ENCODE data around the gene PTPRF. TPM values are rescaled to one million over a fixed set of nuclear protein-coding genes. Genes with fewer than 3 reads are reported as not detected.

Gene PTPRF
- total RNA-seq, 1 experiment from 2014 or later: not detected

GRCh38 chr1:43509740-43510375 is 20.8 kb upstream of the PTPRF start:
- H3K9me2 ChIP-seq (replicated peaks; ENCODE audit: insufficient read depth, low read length): no peaks in the 10 kb centered on the region
- H3K9ac ChIP-seq (ENCODE audit: low read length): no peak overlapping the region
- no peak overlapping the region for H3K4me2 ChIP-seq (ENCODE audit: low read depth, low read length, poor library complexity, severe bottlenecking)

GRCh38 chr1:43510621-43511020 is 20.1 kb upstream of the PTPRF start:
- Histone ChIP-seq H3K4me2 (ENCODE audit: low read depth, low read length, poor library complexity, severe bottlenecking) (no peak overlapping the region), H3K9me2 (replicated peaks; ENCODE audit: insufficient read depth, low read length) (no peaks in the 10 kb centered on the region), H3K4me1 (ENCODE audit: low read length) (no peaks in the 10 kb centered on the region)

More at GRCh38 chr1:43509740-43510375, 20.8 kb upstream of the PTPRF start:
- no peaks in the 10 kb centered on the region for H3K27me3 ChIP-seq (ENCODE audit: low read length)
- no peak overlapping the region for H2AFZ ChIP-seq (ENCODE audit: low read length)
- no peaks in the 10 kb centered on the region; the same call in 1 of the 2 replicates for H3K9me3 ChIP-seq (ENCODE audit: low read length)
- H3K4me3 ChIP-seq (ENCODE audit: low read length): no peak overlapping the region
- H4K20me1 ChIP-seq (ENCODE audit: insufficient read depth, low read depth, low read length): no peaks in the 10 kb centered on the region
- no peak for DNase-seq
- H3K4me1 ChIP-seq (ENCODE audit: low read length): no peaks in the 10 kb centered on the region
- H3K36me3 ChIP-seq (ENCODE audit: insufficient read depth, low read length): no peaks in the 10 kb centered on the region
- H3K79me2 ChIP-seq (ENCODE audit: low read length): no peaks in the 10 kb centered on the region
- no peak overlapping the region for H3K27ac ChIP-seq (ENCODE audit: low read length)

GRCh38 chr1:43511394-43511793 is 19.3 kb upstream of the PTPRF start:
- Histone ChIP-seq H3K27me3 (ENCODE audit: low read length) (no peaks in the 10 kb centered on the region), H3K9ac (ENCODE audit: low read length) (no peak overlapping the region), H3K36me3 (ENCODE audit: insufficient read depth, low read length) (no peaks in the 10 kb centered on the region), H2AFZ (ENCODE audit: low read length) (no peak overlapping the region), H3K27ac (ENCODE audit: low read length) (no peak overlapping the region), H3K4me2 (ENCODE audit: low read depth, low read length, poor library complexity, severe bottlenecking) (no peak overlapping the region), H3K9me3 (ENCODE audit: low read length) (no peaks in the 10 kb centered on the region; the same call in 1 of the 2 replicates), H3K9me2 (replicated peaks; ENCODE audit: insufficient read depth, low read length) (no peaks in the 10 kb centered on the region), H3K4me1 (ENCODE audit: low read length) (no peaks in the 10 kb centered on the region), H4K20me1 (ENCODE audit: insufficient read depth, low read depth, low read length) (no peaks in the 10 kb centered on the region), H3K4me3 (ENCODE audit: low read length) (no peak overlapping the region), H3K79me2 (ENCODE audit: low read length) (no peaks in the 10 kb centered on the region)
- no peak for DNase-seq

More at GRCh38 chr1:43510621-43511020, 20.1 kb upstream of the PTPRF start:
- H3K36me3 ChIP-seq (ENCODE audit: insufficient read depth, low read length): no peaks in the 10 kb centered on the region
- no peak overlapping the region for H2AFZ ChIP-seq (ENCODE audit: low read length)
- H3K27ac ChIP-seq (ENCODE audit: low read length): no peak overlapping the region
- no peak overlapping the region for H3K4me3 ChIP-seq (ENCODE audit: low read length)
- H4K20me1 ChIP-seq (ENCODE audit: insufficient read depth, low read depth, low read length): no peaks in the 10 kb centered on the region
- H3K9me3 ChIP-seq (ENCODE audit: low read length): no peaks in the 10 kb centered on the region; the same call in 1 of the 2 replicates
- DNase-seq: no peak
- no peaks in the 10 kb centered on the region for H3K79me2 ChIP-seq (ENCODE audit: low read length)
- H3K9ac ChIP-seq (ENCODE audit: low read length): no peak overlapping the region
- H3K27me3 ChIP-seq (ENCODE audit: low read length): no peaks in the 10 kb centered on the region

- Histone ChIP-seq H3K9me2 (replicated peaks; ENCODE audit: insufficient read depth, low read length) (no peaks in the 10 kb centered on the region), H4K20me1 (ENCODE audit: insufficient read depth, low read depth, low read length) (no peaks in the 10 kb centered on the region), H3K4me3 (ENCODE audit: low read length) (no peak overlapping the region), H3K79me2 (ENCODE audit: low read length) (no peaks in the 10 kb centered on the region), H3K4me1 (ENCODE audit: low read length) (no peaks in the 10 kb centered on the region), H3K27ac (ENCODE audit: low read length) (no peak overlapping the region), H2AFZ (ENCODE audit: low read length) (no peak overlapping the region), H3K27me3 (ENCODE audit: low read length) (no peaks in the 10 kb centered on the region), H3K4me2 (ENCODE audit: low read depth, low read length, poor library complexity, severe bottlenecking) (no peak overlapping the region), H3K9me3 (ENCODE audit: low read length) (no peaks in the 10 kb centered on the region; the same call in 1 of the 2 replicates), H3K9ac (ENCODE audit: low read length) (no peak overlapping the region), H3K36me3 (ENCODE audit: insufficient read depth, low read length) (no peaks in the 10 kb centered on the region)
- no peak for DNase-seq
Observed at GRCh38 chr1:43512133-43512532, 18.6 kb upstream of the PTPRF start.

- H3K9me3 ChIP-seq (ENCODE audit: low read length): no peaks in the 10 kb centered on the region; the same call in 1 of the 2 replicates
- no peak overlapping the region for H2AFZ ChIP-seq (ENCODE audit: low read length)
- no peak overlapping the region for H3K4me2 ChIP-seq (ENCODE audit: low read depth, low read length, poor library complexity, severe bottlenecking)
- H3K27ac ChIP-seq (ENCODE audit: low read length): no peak overlapping the region
- no peaks in the 10 kb centered on the region for H3K79me2 ChIP-seq (ENCODE audit: low read length)
- H3K9ac ChIP-seq (ENCODE audit: low read length): no peak overlapping the region
- DNase-seq: no peak
- H3K4me1 ChIP-seq (ENCODE audit: low read length): no peaks in the 10 kb centered on the region
- H3K9me2 ChIP-seq (replicated peaks; ENCODE audit: insufficient read depth, low read length): no peaks in the 10 kb centered on the region
- H3K4me3 ChIP-seq (ENCODE audit: low read length): no peak overlapping the region
- H4K20me1 ChIP-seq (ENCODE audit: insufficient read depth, low read depth, low read length): no peaks in the 10 kb centered on the region
- no peaks in the 10 kb centered on the region for H3K27me3 ChIP-seq (ENCODE audit: low read length)
- H3K36me3 ChIP-seq (ENCODE audit: insufficient read depth, low read length): no peaks in the 10 kb centered on the region
Observed at GRCh38 chr1:43512681-43513080, 18.0 kb upstream of the PTPRF start.

- Histone ChIP-seq H2AFZ (ENCODE audit: low read length) (no peak overlapping the region), H3K4me3 (ENCODE audit: low read length) (no peak overlapping the region), H3K27me3 (ENCODE audit: low read length) (no peaks in the 10 kb centered on the region), H3K4me2 (ENCODE audit: low read depth, low read length, poor library complexity, severe bottlenecking) (no peak overlapping the region), H3K79me2 (ENCODE audit: low read length) (no peaks in the 10 kb centered on the region), H3K9me3 (ENCODE audit: low read length) (no peaks in the 10 kb centered on the region; the same call in 1 of the 2 replicates), H3K4me1 (ENCODE audit: low read length) (no peaks in the 10 kb centered on the region), H3K36me3 (ENCODE audit: insufficient read depth, low read length) (no peaks in the 10 kb centered on the region), H3K27ac (ENCODE audit: low read length) (no peak overlapping the region), H3K9ac (ENCODE audit: low read length) (no peak overlapping the region), H4K20me1 (ENCODE audit: insufficient read depth, low read depth, low read length) (no peaks in the 10 kb centered on the region), H3K9me2 (replicated peaks; ENCODE audit: insufficient read depth, low read length) (no peaks in the 10 kb centered on the region)
- DNase-seq: no peak
Observed at GRCh38 chr1:43513471-43514173, 17.1 kb upstream of the PTPRF start.

GRCh38 chr1:43518935-43519686 is 11.6 kb upstream of the PTPRF start:
- no peak for DNase-seq
- H3K27me3 ChIP-seq (ENCODE audit: low read length): no peaks in the 10 kb centered on the region

More at GRCh38 chr1:43518935-43519686, 11.6 kb upstream of the PTPRF start:
- H3K9me3 ChIP-seq (ENCODE audit: low read length): no peaks in the 10 kb centered on the region
- no peak overlapping the region for H3K4me3 ChIP-seq (ENCODE audit: low read length)
- no peaks in the 10 kb centered on the region for H3K4me1 ChIP-seq (ENCODE audit: low read length)
- H3K9me2 ChIP-seq (replicated peaks; ENCODE audit: insufficient read depth, low read length): no peaks in the 10 kb centered on the region
- no peak overlapping the region for H3K4me2 ChIP-seq (ENCODE audit: low read depth, low read length, poor library complexity, severe bottlenecking)
- no peaks in the 10 kb centered on the region for H3K36me3 ChIP-seq (ENCODE audit: insufficient read depth, low read length)
- no peaks in the 10 kb centered on the region for H3K79me2 ChIP-seq (ENCODE audit: low read length)
- H4K20me1 ChIP-seq (ENCODE audit: insufficient read depth, low read depth, low read length): no peaks in the 10 kb centered on the region
- H2AFZ ChIP-seq (ENCODE audit: low read length): no peak overlapping the region
- no peak overlapping the region for H3K9ac ChIP-seq (ENCODE audit: low read length)
- no peak overlapping the region for H3K27ac ChIP-seq (ENCODE audit: low read length)

Measured in Karpas-422 (cell line).